HFFc6 (cell line): ENCODE results near the gene ASB17. TPM values are rescaled to one million over a fixed set of nuclear protein-coding genes. Genes with fewer than 3 reads are reported as not detected.

ENCODE experiments used
- DNase-seq: peaks from one replicate; pipeline ENCODE4 v3.0.0-alpha.2; 2018
- H3K27ac Mint-ChIP-seq: 2 replicates; pipeline ENCODE4 v1.8.0; 2020; ENCODE audit warnings: mild to moderate bottlenecking, mixed read lengths
- H3K27me3 Mint-ChIP-seq: 2 replicates; pipeline ENCODE4 v1.8.0; 2021; ENCODE audit warnings: mild to moderate bottlenecking, moderate library complexity, mixed read lengths; ENCODE audit not compliant: insufficient read depth
- H3K36me3 Mint-ChIP-seq: 2 replicates; pipeline ENCODE4 v1.8.0; 2021; ENCODE audit warnings: low read depth, mixed read lengths
- H3K4me1 Mint-ChIP-seq: 2 replicates; pipeline ENCODE4 v1.8.0; 2020; ENCODE audit warnings: low read depth, mixed read lengths
- H3K4me3 Mint-ChIP-seq: 2 replicates; pipeline ENCODE4 v1.8.0; 2020; ENCODE audit warnings: mild to moderate bottlenecking, moderate library complexity, mixed read lengths
- H3K9me3 Mint-ChIP-seq: 2 replicates; pipeline ENCODE4 v1.8.0; 2020; ENCODE audit warnings: mild to moderate bottlenecking, mixed read lengths
- long read RNA-seq: library from polyadenylated mRNA; unstranded; transcript quantifications from one replicate; pipeline ENCODE4 v2.0.0, GENCODE V29; 2019
- total RNA-seq, 6 experiments: library from RNA; stranded (reverse); fragmentation: NEBNext Ultra II Directional; extraction: Animal tissue kit (Norgen Biotek cat#: 25700); gene quantifications; 2 replicates in 1 of 6; 3 replicates in 5 of 6; pipeline ENCODE4 v1.2.3, GENCODE V29; 2021
- TF ChIP-seq, protein P1 (sequence below): fragments of 200-600 bp; sonication (generic); IDR thresholded peaks from 2 replicates; pipeline ENCODE4 v1.5.0; 2021; ENCODE audit warnings: antibody characterized with exemption, mild to moderate bottlenecking

The ASB17 gene, protein sequence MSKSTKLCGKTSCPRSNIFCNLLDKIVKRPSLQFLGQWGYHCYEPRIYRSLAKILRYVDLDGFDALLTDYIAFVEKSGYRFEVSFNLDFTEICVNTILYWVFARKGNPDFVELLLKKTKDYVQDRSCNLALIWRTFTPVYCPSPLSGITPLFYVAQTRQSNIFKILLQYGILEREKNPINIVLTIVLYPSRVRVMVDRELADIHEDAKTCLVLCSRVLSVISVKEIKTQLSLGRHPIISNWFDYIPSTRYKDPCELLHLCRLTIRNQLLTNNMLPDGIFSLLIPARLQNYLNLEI
- not detected for total RNA-seq
- long read RNA-seq: 0 reads

DNA sequence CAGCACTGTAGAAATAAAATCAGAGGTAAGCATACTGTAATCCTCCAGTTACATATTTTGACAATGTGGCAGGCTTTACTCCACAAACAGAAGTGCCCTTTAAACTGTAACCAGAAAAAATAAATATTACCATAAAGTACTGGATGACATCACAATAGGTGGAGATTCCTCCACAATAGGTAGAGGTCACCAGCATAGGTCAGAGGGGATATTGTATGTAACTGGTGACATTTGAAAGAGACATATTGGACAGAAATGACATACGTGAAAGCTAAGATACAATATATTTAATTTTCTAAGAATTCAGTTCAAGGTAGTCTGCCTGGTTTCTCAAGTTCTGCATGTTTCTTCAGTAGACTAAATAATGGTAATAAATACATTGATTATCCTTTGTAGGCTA lies at the start of gene ASB17:
Gene ASB17, minus strand, starts transcription at position 101 of the 400 bp plus-strand sequence. CDS start 113 bp downstream, outside the sequence.
- H3K9me3 Mint-ChIP-seq: no peaks in the 10 kb centered on the region
- no peak for DNase-seq
- H3K27me3 Mint-ChIP-seq: peaks cover 4% of the 10 kb centered on the region; the same call in 1 of the 2 replicates
- no peak within 1 kb of the TSS for H3K4me3 Mint-ChIP-seq
- H3K4me1 Mint-ChIP-seq: peaks cover 8% of the 10 kb centered on the region
- H3K36me3 Mint-ChIP-seq: no peaks in the 10 kb centered on the region
- TF ChIP-seq, protein P1, sequence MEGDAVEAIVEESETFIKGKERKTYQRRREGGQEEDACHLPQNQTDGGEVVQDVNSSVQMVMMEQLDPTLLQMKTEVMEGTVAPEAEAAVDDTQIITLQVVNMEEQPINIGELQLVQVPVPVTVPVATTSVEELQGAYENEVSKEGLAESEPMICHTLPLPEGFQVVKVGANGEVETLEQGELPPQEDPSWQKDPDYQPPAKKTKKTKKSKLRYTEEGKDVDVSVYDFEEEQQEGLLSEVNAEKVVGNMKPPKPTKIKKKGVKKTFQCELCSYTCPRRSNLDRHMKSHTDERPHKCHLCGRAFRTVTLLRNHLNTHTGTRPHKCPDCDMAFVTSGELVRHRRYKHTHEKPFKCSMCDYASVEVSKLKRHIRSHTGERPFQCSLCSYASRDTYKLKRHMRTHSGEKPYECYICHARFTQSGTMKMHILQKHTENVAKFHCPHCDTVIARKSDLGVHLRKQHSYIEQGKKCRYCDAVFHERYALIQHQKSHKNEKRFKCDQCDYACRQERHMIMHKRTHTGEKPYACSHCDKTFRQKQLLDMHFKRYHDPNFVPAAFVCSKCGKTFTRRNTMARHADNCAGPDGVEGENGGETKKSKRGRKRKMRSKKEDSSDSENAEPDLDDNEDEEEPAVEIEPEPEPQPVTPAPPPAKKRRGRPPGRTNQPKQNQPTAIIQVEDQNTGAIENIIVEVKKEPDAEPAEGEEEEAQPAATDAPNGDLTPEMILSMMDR: no peak
- no peak within 1 kb of the TSS for H3K27ac Mint-ChIP-seq

DNA sequence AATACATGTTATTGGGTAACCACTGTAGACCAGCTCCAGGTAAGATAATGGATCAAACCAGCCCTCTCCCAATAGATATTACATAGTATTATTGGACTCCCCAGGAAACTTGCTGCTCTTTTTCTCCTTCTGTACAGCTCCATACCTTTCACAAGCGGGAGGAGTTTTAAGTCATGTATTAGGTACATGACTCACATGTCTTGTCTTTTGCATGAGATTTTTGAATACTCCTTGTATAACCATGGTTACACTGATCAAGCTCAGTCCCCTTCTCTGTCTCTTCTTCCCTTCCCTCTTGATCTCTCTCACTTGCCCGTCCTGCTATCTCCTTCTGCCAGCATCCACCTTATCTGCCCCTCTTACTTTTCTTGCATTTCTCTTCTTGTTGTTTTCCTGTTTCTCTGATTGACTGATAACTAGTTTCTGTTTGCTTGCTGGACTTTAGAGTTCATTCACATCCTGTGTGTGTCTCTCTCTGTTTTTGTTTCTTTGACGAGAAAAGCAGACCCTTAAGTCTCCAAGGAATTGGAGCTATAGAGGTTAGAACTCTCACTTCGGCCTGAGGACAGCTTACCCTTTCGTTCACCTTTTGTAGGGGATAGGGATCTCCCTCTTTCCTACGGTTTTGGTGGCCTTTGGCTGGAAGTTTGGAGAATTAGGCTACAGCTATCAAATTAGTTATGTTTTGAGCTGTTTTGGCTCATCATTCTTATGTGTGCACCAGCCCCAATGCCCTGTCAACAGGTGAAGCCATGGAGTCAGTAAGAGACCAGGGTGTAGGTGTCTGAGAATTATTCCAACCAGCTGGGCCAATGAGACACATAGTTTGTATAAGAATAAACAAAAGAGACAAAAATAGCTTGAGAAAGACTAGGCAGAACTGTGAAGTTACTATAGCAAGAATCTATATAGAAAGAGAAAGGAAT lies 49.0 kb upstream of the ASB17 start:
- Mint-ChIP-seq H3K27ac (no peak overlapping the region), H3K36me3 (peaks cover 7% of the 10 kb centered on the region), H3K4me3 (no peak overlapping the region), H3K27me3 (no peaks in the 10 kb centered on the region; the same call in 1 of the 2 replicates), H3K9me3 (no peaks in the 10 kb centered on the region; the same call in 1 of the 2 replicates), H3K4me1 (no peaks in the 10 kb centered on the region)
- no peak for DNase-seq
- TF ChIP-seq, protein P1: no peak

DNA sequence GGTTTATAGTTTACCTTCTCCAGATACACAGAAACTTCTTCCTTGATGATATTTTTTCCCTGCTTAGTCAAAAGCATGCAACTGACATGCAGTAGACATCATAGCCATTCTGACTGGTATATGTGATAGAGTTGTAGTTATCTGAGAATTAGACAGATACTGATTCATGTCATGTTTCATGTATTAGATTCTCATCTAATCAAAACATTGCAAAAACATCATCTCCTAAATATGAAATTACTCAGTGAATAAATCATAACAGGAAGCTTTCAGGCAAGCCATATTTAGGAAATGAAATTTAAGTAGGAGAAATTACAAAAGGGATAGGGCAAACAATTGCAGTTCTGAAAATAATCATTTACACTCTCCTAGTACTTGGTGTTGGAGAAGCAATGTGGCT lies 38.4 kb upstream of the ASB17 start:
- Mint-ChIP-seq H3K27me3 (peaks cover 3% of the 10 kb centered on the region; the same call in 1 of the 2 replicates), H3K27ac (no peak overlapping the region), H3K36me3 (no peaks in the 10 kb centered on the region), H3K4me3 (no peak overlapping the region), H3K9me3 (no peaks in the 10 kb centered on the region; the same call in 1 of the 2 replicates), H3K4me1 (peaks cover 24% of the 10 kb centered on the region)
- no peak for DNase-seq
- TF ChIP-seq, protein P1: no peak

DNA sequence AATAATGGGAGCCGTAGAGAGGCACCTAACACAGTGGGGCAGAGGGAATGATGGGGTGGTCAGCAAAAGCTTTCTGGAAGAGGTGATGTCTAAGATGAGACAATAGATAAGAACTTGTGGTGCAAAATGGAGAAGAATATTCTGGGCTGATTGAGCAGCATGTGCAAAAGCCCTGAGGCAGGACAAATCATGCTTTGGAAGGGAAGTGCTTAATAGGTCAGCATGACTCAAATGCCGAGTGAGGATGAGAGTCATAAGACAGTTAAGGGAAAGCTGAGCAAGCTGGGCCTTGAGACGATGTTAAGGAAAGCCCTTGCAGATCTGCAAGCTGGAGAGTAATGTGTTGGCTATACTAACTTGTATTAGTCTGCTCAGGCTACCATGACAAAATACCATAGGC lies 37.3 kb upstream of the ASB17 start:
- H3K9me3 Mint-ChIP-seq: no peaks in the 10 kb centered on the region; the same call in 1 of the 2 replicates
- TF ChIP-seq, protein P1: no peak
- peaks cover 29% of the 10 kb centered on the region for H3K4me1 Mint-ChIP-seq
- H3K27me3 Mint-ChIP-seq: peaks cover 3% of the 10 kb centered on the region; the same call in 1 of the 2 replicates
- peak; percentile 66 for DNase-seq
- no peaks in the 10 kb centered on the region for H3K36me3 Mint-ChIP-seq
- H3K4me3 Mint-ChIP-seq: peak overlapping the region; percentile 2
- H3K27ac Mint-ChIP-seq: peak overlapping the region; percentile 6

DNA sequence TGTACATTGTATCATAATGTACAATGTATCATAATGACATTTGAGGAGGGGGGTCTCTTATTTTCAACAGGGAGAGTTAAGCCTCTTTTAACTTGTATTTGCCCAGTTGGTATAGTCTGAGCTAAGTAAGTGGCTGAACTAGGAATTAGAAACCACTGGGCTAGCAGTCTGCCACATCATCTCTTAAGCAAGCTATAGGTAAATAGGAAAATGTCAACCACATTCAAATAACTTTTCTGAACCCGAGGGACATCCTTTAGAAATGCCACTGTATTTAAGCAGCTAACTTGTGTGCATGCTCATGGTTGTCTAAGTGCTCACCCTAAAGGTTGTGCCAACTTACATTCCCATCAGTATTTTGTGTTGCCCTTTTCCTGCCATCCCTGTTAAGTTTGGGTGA lies 35.5 kb upstream of the ASB17 start:
- Mint-ChIP-seq H3K27ac (no peak overlapping the region), H3K36me3 (no peaks in the 10 kb centered on the region), H3K4me1 (peaks cover 38% of the 10 kb centered on the region), H3K27me3 (peaks cover 3% of the 10 kb centered on the region; the same call in 1 of the 2 replicates), H3K9me3 (no peaks in the 10 kb centered on the region; the same call in 1 of the 2 replicates), H3K4me3 (no peak overlapping the region)
- DNase-seq: no peak
- TF ChIP-seq, protein P1: no peak
